NCI-H526 (cell line): ENCODE results near the gene RPP38.

ENCODE experiments used
- DNase-seq, 2 experiments: peaks; one replicate each; lab custom pipeline; 2025; lab: John Stamatoyannopoulos, UW

RPP38 gene

DNA sequence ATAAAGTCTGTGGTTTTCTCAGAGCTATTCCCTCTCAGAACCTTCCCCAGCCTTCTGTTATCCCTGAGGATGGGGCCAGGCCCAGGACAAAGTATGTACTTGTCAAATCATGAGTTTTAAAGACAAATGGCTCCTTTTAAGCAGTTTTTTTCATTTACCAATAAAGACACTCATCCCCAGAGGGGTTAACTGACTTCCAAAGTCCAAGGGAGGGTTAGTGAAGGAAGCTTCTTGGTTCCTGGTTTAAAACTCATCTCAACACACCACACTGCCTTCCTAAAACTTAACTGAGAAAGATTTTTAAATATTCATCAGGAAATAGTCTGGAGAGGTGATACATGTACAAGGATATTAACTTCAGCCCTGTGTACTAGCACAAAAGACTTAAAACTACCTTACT is 55.4 kb downstream of the RPP38 start:
- no peak for DNase-seq
